Osteocyte (in vitro differentiated cells): Measurements from ENCODE around the gene MYOCOS. TPM values are rescaled to one million over a fixed set of nuclear protein-coding genes. Genes with fewer than 3 reads are reported as not detected.

Source experiments
- DNase-seq: peaks from one replicate; pipeline ENCODE4 v3.0.0; 2021; ENCODE audit warnings: mixed read lengths; ENCODE audit not compliant: unreplicated experiment; ENCODE audit errors: extremely low spot score
- H3K27ac Mint-ChIP-seq: one replicate; pipeline ENCODE4 v1.8.0; 2021; ENCODE audit warnings: mild to moderate bottlenecking, mixed read lengths; ENCODE audit not compliant: unreplicated experiment
- H3K27me3 Mint-ChIP-seq: one replicate; pipeline ENCODE4 v1.8.0; 2021; ENCODE audit warnings: mixed read lengths; ENCODE audit not compliant: unreplicated experiment
- H3K36me3 Mint-ChIP-seq: one replicate; pipeline ENCODE4 v1.8.0; 2021; ENCODE audit warnings: mixed read lengths; ENCODE audit not compliant: unreplicated experiment
- H3K4me1 Mint-ChIP-seq: one replicate; pipeline ENCODE4 v1.8.0; 2021; ENCODE audit warnings: mixed read lengths; ENCODE audit not compliant: unreplicated experiment
- H3K4me3 Mint-ChIP-seq: one replicate; pipeline ENCODE4 v1.8.0; 2021; ENCODE audit warnings: mild to moderate bottlenecking, moderate library complexity, mixed read lengths; ENCODE audit not compliant: unreplicated experiment
- H3K9me3 Mint-ChIP-seq: one replicate; pipeline ENCODE4 v1.8.0; 2021; ENCODE audit warnings: mixed read lengths; ENCODE audit not compliant: unreplicated experiment
- total RNA-seq: library from RNA; stranded (reverse); gene quantifications from 2 replicates; pipeline ENCODE4 v1.2.1, GENCODE V29; 2021
- TF ChIP-seq, protein P1 (sequence below): fragments of 200-600 bp; sonication (generic); IDR thresholded peaks from 2 replicates; pipeline ENCODE4 v1.5.0; 2021; ENCODE audit warnings: antibody characterized with exemption, mild to moderate bottlenecking, moderate library complexity

The MYOCOS gene
- total RNA-seq, 1 donor from 2014 or later: not detected

DNA sequence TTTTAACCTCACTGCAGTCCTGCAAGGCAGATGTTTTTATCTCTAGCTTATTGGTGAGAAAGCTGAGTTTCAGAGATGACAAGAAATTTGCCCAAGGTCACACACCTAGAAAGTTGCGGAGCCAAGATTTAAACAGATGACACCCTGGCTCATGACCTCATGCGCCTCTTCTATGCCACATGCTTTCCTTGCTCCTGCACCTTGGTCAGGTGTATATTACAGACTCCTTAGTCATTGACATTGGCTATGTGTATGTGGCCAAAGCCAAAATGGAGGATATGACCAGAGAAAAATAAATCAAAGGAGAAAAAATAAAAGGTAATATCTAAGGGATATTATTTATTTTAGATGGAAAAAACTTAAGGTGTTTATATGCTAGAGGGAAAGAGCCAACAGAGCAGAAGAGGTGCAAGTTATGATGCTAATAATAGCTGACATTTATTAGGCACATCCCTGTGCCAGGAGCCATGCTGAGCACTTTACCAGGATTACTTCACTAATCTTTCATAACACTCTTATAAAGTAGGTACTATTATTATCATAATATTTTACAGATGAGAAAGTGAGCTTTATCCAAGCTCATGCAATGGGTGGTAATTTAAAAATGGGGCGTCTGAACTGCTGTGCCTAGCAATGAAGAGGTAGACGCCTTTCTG lies 44.2 kb downstream of the MYOCOS start:
- TF ChIP-seq, protein P1, sequence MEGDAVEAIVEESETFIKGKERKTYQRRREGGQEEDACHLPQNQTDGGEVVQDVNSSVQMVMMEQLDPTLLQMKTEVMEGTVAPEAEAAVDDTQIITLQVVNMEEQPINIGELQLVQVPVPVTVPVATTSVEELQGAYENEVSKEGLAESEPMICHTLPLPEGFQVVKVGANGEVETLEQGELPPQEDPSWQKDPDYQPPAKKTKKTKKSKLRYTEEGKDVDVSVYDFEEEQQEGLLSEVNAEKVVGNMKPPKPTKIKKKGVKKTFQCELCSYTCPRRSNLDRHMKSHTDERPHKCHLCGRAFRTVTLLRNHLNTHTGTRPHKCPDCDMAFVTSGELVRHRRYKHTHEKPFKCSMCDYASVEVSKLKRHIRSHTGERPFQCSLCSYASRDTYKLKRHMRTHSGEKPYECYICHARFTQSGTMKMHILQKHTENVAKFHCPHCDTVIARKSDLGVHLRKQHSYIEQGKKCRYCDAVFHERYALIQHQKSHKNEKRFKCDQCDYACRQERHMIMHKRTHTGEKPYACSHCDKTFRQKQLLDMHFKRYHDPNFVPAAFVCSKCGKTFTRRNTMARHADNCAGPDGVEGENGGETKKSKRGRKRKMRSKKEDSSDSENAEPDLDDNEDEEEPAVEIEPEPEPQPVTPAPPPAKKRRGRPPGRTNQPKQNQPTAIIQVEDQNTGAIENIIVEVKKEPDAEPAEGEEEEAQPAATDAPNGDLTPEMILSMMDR: no peak
- no peak for DNase-seq
- Mint-ChIP-seq H3K9me3 (no peaks in the 10 kb centered on the region), H3K4me1 (no peaks in the 10 kb centered on the region), H3K27me3 (peaks cover 17% of the 10 kb centered on the region), H3K36me3 (no peaks in the 10 kb centered on the region), H3K27ac (no peak overlapping the region), H3K4me3 (no peak overlapping the region)

DNA sequence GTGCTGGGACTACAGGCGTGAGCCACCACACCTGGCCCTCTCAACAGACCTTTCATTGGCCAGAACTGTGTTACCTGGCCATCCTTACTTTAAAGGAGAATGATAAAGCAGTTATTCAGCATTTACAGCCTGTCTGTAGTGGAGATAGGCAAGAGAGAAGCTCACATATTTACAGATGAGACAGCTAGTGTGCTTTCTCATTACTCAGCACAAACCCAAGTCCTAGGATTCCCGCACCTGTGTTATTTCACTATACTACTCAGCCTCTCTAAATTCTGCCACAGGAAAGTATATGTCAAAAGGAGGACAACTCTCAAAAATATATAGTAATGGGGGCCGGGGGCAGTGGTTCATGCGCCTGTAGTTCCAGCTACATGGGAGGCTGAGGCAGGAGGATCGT lies 46.3 kb downstream of the MYOCOS start:
- H3K27me3 Mint-ChIP-seq: peaks cover 25% of the 10 kb centered on the region
- H3K9me3 Mint-ChIP-seq: no peaks in the 10 kb centered on the region
- DNase-seq: no peak

DNA sequence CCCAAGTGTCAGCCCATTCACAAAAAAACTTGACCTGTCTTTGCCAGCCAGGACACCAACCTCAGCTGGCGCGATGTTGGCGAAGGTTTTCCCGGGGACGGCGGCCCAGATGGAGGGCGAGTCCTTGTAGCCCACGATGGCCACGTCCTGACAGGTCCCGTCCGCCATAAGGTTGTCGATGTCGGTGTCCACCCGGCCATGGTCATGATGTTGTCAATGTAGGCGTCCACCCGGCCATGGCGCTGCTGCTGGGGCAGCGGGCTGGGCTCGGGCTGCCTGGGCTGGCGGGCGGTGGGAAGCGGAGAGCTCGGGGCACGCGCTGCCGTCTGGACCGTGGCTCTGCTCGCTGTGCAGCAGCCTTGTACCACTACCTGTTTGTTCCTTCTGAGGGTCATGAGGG lies 48.7 kb downstream of the MYOCOS start:
- Mint-ChIP-seq H3K4me3 (no peak overlapping the region), H3K4me1 (no peaks in the 10 kb centered on the region), H3K27me3 (peaks cover 36% of the 10 kb centered on the region), H3K9me3 (no peaks in the 10 kb centered on the region), H3K36me3 (no peaks in the 10 kb centered on the region), H3K27ac (no peak overlapping the region)
- TF ChIP-seq, protein P1: no peak
- no peak for DNase-seq

More for the DNA sequence above, 46.3 kb downstream of the MYOCOS start:
- Mint-ChIP-seq H3K36me3 (no peaks in the 10 kb centered on the region), H3K4me1 (no peaks in the 10 kb centered on the region), H3K27ac (no peak overlapping the region), H3K4me3 (no peak overlapping the region)
- TF ChIP-seq, protein P1: no peak

DNA sequence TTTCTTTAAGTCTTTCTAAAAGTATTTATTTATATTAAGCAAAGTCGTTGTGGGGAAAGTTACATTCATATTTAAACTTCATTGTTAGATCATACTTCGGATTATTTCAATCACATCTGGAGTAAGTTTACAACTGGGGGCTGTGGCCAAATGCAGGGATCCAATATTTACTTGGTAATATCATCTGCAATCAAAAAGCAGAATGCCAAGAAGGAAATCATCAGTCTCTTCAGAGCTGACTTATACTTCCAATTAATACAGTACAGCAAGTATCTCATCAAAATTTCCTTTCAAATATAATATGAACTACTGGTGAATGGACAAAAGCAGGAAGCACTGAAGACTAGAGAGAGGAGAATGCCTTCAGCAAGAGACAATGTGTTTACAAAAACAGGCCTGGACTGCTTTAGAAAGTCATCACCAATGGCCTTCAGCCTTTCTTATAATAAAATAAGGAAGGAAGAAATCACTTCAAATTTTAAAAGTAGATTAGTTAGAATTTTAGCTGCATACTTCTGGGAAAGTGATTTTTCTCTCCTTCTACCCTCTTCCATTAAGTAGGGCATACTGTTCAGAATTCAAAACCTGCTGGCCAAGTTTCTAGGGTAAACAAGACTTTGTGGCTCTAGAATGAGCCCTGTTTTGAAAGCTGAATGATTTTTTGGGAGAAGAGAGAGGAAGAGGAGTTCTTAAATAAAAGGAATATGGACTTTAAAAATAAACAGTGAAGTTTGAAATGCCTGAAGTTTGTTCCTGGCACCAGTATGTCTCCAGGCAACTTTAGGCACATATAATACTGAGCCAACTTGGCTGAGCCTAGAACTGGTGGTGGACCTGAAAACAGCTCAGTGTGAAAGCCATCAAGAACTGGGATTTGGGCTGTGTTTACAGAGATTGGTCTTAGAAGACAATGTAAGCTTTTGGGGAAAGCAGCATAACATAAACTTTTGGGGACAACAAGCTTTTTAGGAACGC lies 52.7 kb downstream of the MYOCOS start:
- Mint-ChIP-seq H3K36me3 (no peaks in the 10 kb centered on the region), H3K27me3 (peaks cover 45% of the 10 kb centered on the region), H3K9me3 (no peaks in the 10 kb centered on the region), H3K27ac (no peak overlapping the region), H3K4me1 (no peaks in the 10 kb centered on the region), H3K4me3 (no peak overlapping the region)
- TF ChIP-seq, protein P1: no peak
- DNase-seq: no peak

Other genes with a start within 250 kb of the MYOCOS start
- gene PRRC2C, start 136.7 kb upstream of the MYOCOS start, total RNA-seq: 152 and 179 TPM in 2 replicates
- not detected in 2 replicates for gene MYOC, start 30.4 kb downstream of the MYOCOS start, total RNA-seq
- gene VAMP4, start 119.8 kb downstream of the MYOCOS start, total RNA-seq: 11.4 and 14.5 TPM in 2 replicates
- gene METTL13, start 159.4 kb downstream of the MYOCOS start, total RNA-seq: 22.0 and 30.6 TPM in 2 replicates
- 3.4 and 3.7 TPM in 2 replicates for gene DNM3, start 219.3 kb downstream of the MYOCOS start, total RNA-seq